ENCODE measurements around the gene RGS4.

Gene RGS4

DNA sequence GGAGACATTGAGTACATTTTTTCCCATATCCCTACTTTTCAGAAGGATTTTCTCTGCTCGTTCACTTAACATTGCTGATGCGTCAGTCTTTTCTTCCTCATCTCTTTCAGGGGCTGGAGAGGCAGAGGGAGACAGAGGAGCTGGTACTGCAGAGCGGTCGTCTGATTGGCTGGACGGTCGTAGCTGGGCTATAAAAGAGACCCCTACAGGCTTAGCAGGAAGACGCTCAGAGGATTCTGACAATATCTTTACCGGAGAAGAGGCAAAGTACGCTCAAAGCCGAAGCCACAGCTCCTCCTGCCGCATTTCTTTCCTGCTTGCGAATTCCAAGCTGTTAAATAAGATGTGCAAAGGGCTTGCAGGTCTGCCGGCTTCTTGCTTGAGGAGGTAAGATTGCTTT, at the start of gene RGS4:
Gene RGS4 (plus strand): TSS at position 220 of the 400 bp plus-strand sequence. CDS start 124 bp downstream, at position 344.
- no peak for DNase-seq (ENCODE audit: low read depth, low spot score)

DNA sequence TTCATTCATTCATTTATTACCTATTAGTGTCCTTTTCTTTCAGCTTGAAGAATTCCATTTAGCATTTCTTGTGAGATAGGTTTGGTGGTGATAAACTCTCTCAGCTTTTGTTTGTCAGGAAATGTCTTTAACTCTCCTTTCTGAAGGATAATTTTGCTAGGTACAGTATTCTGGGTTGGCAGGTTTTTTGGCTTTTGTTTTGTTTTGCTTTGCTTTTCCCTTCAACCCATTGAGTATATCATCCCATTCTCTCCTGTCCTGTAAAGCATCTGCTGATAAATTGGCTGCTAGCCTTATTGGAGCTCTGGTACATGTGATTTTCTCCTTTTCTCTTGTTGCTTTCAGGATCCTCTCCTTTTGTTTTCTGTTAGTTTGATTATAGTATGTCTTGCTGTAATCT, 47.0 kb upstream of the RGS4 start:
- no peak for DNase-seq (ENCODE audit: low read depth, low spot score)

- DNase-seq (ENCODE audit: low read depth, low spot score) = no peak
Observed at GRCh38 chr1:163027610-163028009, 41.6 kb upstream of the RGS4 start.

DNA sequence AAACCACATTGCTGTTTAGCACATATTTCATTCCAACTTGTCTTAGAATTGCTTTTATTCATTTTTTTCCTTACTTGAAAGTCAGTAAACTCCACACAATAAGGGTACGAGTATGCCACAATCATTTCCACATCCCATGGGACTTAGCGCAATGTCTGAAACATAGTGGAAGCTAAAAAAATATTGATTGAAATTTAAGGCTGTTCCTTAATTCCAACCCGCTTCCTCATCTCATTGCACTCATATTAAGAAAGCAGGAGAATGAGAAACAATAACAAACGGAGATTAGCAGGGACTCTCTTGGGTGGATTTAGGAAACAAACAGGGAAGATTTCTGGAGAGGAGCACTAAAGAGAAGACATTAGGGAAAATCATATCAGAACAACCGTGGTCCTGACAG, 39.3 kb upstream of the RGS4 start:
- DNase-seq (ENCODE audit: low read depth, low spot score) = no peak

DNA sequence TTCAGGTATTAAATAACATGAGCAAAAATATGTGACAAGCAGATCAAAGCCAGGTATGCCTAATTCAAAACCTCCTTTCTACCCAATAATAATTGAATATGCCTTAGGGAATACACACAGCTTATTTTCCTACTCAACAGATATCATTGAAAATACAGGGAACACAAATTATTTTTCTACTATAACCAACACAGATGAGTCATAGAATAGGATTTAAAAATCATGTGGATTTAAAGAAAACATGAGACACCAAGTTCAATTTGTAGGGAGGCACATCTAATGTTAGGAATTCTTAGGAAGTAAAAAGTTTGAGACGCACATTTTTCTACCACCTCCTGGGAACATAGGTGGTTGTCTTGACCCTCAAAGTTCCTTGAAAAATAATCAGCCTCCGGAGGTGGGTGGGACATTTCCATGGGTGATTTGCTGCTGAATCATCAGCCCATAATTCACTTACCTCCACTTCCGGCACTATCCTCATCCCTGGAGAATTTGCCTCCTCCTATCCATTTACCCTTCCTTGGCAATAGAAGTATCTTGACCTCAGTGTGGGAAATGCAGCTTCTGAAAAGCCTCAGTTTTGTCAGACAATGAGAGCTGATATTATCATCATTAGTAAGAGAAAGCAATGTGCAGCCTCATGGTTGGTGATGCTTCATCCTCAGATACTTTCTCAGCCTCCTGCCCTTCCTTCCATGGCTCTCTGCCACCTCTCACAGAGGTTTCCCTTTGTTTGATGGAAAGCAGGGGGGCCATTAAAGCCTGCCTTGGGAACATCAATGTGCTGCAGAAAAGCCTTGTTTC, 33.5 kb upstream of the RGS4 start:
- no peak for DNase-seq (ENCODE audit: low read depth, low spot score)

GRCh38 chr1:163036671-163037070, 32.5 kb upstream of the RGS4 start:
- DNase-seq (ENCODE audit: low read depth, low spot score) = no peak

GRCh38 chr1:163038928-163039706, 30.0 kb upstream of the RGS4 start:
- no peak for DNase-seq (ENCODE audit: low read depth, low spot score)

DNA sequence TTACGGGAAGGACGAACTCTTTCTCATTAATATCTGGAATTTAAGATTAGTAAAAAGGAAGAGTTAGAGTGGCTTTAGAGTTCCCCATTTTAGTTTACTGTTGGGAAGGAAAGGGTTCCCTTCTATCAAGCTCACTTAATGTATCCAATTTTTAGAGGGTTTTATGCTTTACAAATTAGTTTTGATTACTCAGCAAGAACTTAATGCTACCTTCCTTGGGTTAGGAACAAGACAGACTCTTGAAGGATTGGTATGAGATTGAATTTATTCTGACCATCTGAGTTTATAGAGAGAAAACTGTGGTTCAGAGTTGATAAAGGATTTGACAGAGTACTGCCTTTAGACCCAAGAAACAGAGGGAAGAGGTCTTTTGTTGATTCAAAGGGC, 29.5 kb upstream of the RGS4 start:
- no peak for DNase-seq (ENCODE audit: low read depth, low spot score)

GRCh38 chr1:163046071-163046470, 23.1 kb upstream of the RGS4 start:
- no peak for DNase-seq (ENCODE audit: low read depth, low spot score)

GRCh38 chr1:163047951-163048659, 21.1 kb upstream of the RGS4 start:
- no peak for DNase-seq (ENCODE audit: low read depth, low spot score)

DNA sequence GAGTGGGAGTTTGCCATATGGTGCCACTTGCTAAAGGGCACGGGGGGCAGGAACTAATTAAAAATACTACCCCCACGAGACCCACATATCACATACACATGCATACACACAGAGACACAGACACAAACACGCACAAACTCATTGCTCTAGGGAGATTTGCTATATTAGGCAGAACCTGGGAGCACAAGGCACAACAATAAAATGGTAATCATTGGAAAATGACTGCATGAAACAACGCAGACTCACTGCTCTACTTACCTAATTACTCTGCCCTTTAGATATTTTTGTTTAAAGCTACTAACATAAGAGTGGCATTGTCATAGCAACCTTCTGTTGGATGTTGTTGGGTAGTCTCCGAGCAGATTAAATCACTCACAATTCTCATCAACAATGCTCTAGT, 20.3 kb upstream of the RGS4 start:
- no peak for DNase-seq (ENCODE audit: low read depth, low spot score)

DNA sequence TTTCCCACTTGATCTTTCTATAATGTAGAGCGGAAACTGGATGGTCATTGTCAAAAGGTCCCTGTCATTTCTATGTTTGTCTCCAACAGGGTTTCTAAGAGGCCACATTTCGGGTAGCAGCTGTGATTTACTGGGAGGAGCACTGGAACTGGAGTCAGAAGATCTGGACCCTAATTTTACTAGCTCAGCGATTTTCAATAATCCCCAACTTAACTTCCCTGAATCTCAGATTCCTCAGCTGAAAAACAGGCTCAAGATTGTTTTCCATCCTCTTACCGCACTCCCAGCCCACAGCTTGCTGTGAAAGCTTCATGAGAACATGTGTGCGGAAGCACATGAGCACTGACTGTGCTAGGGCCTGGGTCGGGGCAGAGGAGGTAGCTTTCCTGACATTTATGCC, 19.9 kb upstream of the RGS4 start:
- DNase-seq (ENCODE audit: low read depth, low spot score) = no peak

DNA sequence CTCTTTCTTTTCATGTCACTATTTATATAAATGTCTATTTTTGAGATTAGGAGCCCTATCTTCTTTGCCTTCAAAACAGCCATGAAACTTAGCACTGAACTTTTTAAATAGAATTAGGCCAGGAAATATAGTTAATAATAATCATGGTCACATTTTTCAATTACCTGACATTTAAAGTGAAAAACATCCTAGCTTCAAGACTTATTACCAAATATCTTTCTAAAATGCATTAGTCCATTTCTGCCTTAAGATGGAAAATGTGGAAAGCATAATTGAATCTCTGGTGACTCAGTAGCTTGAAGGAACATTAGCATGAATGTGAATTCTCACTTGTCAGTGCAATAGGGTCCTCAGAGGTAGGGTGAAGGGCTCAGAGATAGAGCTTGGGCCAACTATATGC, 18.7 kb upstream of the RGS4 start:
- no peak for DNase-seq (ENCODE audit: low read depth, low spot score)

- no peak for DNase-seq (ENCODE audit: low read depth, low spot score)
Observed at GRCh38 chr1:163054181-163054591, 15.0 kb upstream of the RGS4 start.

GRCh38 chr1:163055005-163055404, 14.2 kb upstream of the RGS4 start:
- no peak for DNase-seq (ENCODE audit: low read depth, low spot score)

- no peak for DNase-seq (ENCODE audit: low read depth, low spot score)
Observed at GRCh38 chr1:163055531-163055930, 13.6 kb upstream of the RGS4 start.

GRCh38 chr1:163056831-163057230, 12.3 kb upstream of the RGS4 start:
- DNase-seq (ENCODE audit: low read depth, low spot score) = no peak

GRCh38 chr1:163060343-163061007, 8.7 kb upstream of the RGS4 start:
- no peak for DNase-seq (ENCODE audit: low read depth, low spot score)

DNA sequence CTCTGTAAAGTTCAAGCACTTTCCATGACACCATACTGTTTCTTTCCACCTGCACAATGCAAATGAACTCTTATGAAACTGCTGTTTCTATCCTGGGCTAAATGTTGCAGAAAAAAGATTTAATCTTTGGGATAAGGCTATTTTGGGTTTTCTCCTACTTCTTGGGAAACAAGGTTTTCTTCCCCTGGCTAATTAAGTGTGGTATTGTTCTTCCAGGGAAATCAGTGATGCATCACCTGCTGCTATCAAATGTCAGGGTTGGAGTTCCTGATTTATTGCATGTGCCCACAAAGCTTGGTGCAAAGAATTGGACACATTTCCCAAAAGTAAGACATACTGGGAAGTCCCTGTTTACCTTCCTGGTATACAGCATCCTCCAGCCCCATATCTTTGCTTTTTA, 6.0 kb upstream of the RGS4 start:
- no peak for DNase-seq (ENCODE audit: low read depth, low spot score)

GRCh38 chr1:163063610-163064009, 5.6 kb upstream of the RGS4 start:
- DNase-seq (ENCODE audit: low read depth, low spot score) = no peak

DNA sequence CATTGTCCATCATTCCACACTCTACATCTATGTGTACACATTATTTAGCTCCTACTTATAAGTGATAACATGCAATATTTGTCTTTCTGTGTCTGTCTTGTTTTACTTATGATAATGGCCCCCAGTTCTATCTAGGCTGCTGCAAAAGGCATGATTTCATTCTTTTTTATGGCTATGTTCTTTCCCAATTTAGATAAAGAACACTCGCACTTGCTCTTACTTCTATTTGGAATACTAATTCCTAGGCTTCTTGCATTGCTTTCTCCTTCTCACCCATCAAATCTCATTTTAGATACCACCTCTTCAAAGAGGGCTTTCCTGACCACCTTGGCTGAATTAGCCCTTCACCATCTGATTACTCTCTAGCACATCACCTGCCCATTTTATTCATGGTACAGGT, 3.0 kb upstream of the RGS4 start:
- no peak for DNase-seq (ENCODE audit: low read depth, low spot score)

- no peak for DNase-seq (ENCODE audit: low read depth, low spot score)
Observed at GRCh38 chr1:163066686-163067085, 2.5 kb upstream of the RGS4 start.

Data from activated CD4-positive, CD25-positive, alpha-beta regulatory T cell treated with anti-CD3 and anti-CD28 coated beads, Interleukin-2, amount 50 U/mL, for 16 hours (primary cell).